ENCODE measurements around the gene TDRD9.
"Not testable (repeated sequence)": the region's sequence is repeated elsewhere in the genome, so short reads cannot be mapped to it uniquely, and the experiment has no call there.

TDRD9 gene

DNA sequence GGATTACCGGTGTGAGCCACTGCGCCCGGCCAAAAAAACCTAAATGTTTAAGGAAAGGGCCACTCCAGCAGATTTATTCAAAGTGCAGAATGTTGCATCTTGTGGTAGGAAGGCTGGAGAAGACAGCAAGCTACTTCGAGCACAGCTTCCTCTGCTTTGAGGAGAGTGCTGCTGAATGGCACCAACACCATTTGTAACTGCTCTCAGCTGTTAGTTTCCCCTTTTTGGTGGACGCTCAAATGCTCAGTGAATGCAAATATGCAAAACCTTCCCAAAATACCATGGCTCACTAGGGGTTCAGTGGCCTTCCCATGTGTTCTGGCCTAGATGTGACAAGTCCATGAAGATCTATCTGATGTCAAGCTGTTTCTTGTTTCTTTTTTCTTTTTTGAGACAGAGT is 2.9 kb upstream of the TDRD9 start:
- DNase-seq (ENCODE audit: low read depth), result no peak

- no peak for DNase-seq (ENCODE audit: low read depth)
Observed at GRCh38 chr14:103927566-103927965, 690 bp upstream of the TDRD9 start.

- DNase-seq (ENCODE audit: low read depth), result no peak
Observed at GRCh38 chr14:103930051-103930604, 1.9 kb downstream of the TDRD9 start.

DNA sequence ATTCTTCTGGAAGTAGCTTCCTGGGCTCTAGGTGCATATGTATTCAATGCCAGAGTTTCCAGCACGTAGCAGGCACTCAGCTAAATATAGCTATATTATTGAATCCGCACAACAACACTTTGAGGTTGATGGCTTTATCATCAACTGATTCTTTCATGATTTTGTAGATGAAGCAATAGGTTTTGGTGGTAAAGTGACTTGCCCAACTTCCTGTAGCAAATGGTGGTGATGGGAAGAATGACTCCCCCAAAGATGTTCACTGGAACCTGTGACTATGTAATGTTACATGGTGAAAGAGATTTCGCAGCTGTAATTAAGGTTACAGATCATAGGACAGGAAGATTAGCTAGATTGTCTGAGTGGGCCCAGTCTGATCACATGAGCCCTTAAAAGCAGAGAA is 3.2 kb downstream of the TDRD9 start:
- no peak for DNase-seq (ENCODE audit: low read depth)

DNA sequence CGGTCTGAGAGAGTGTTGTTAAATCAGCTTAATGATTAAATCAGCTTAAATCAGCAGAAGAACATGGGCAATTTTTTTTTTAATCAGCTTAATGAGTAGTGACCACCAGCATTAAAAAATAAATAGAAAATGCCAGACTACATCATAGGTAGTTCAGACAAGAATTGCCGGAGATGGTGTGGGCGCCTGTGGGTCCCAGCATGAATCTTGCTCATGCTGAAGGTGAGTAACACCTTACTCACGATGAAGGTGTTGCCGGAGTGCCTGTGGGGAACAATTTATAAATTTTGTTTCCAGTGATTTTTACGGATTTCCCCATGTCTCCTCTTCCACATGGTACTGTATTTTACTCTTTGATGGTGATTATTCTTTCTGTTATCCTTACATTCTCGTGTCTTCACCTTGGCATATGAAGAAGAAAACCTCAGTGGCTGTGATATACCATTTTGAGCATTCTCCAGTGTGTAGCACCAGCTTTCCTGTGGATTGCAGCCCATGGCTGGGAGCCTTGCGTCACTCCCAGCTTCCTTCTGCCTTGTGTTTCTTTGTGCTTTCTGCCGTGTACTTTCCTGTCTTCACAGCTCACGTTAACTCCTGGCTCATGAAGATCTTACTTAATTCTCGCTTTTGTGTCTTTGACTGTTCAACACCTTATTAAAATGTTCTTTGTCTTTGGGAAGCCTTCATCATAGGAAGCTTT is 4.7 kb downstream of the TDRD9 start:
- no peak for DNase-seq (ENCODE audit: low read depth)

DNA sequence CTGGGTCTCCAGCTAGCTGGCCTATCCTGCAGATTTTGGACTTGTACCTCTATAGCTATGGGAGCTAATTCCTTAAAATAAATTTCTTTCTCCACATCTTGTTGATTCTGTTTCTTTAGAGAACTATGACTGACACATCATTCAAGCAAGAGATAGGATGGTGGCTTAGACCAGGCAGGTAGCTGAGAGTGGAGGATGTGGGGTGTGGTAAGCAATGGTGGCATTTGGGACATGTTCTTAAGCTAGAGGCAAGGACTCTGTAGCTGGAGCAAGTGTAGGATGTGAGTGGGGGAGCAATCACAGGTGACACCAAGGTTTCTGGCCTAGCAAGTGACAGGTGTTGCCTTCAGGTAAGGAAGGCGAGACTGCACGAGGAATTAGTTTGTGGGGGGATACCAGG is 6.8 kb downstream of the TDRD9 start:
- no peak for DNase-seq (ENCODE audit: low read depth)

DNA sequence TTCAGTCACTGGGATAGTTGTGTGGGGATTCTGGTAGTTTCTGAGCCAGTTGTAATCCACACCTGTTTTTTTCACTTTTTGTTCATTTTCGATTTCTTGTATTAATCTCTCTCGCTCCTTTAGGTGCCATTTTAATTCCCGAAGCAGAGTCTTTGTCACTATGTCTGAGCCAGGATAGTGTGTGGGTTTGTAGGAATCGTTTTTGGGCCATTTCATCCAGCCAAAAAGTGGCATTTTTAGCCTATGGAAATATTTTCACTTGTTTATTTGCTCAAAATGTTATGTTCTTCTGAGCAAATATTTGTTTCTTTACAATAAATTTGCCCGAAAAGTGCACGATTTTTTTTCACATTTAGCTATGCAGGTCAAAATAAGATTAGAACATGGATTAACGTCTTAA is 13.2 kb downstream of the TDRD9 start:
- DNase-seq (ENCODE audit: low read depth), result no peak

DNA sequence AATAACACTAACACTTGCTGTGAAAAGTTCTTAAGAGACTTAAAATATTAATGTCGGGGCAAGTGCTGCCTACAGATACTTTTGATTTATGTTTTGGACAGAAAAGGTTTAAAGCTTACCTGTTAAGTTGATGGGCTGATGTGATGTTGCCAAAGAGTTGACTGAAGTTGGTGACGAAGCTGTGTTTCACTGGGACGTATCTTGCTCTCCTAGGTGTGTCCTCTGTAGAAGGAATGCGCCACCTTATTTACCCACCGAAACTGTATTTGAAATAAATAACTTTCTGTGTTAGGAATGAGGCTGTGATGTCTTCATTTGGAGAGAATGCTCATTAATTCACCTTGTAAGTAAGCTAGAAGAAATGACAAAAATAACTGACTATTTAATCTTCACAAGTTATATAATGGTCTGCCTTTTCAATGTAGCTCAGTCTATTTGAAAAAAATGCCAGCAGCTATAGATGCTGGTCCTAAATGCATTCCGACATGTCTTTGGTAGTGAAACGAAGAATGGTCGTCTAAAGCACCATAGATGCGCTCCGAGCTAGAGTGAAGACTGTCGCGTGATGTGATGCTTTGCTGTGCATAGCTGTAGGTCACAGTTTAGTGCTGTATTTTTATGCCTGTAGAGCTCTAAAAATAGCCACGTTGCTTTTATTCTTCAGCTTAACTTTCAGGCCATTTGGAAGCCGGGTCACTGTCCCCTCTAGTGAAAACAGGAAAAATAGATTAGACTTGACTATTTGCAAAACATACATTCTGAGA is 13.9 kb downstream of the TDRD9 start, which contains the start of gene RD3L:
Gene RD3L (minus strand): TSS at position 557 of the 764 bp plus-strand sequence. CDS start 834 bp downstream, outside the sequence.
- no peak for DNase-seq (ENCODE audit: low read depth)

DNA sequence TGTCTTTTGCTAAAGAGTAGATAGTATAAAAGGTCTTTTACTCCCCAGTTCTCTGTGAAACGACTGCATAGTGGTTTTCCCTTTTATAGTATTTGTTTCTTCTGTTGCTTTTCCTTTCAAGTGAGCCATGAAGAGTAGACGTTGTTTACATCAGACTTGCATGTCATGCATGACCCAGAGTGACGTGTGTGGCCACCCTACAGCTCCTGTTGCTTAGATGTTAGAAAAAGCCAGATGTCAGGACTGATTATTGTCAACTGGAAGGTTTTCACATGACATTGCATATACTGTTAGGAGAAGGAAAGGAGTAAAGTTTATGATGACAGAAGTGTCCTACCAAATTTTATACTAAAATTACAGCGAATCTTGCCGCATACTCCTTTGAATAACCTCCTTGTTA is 15.4 kb downstream of the TDRD9 start:
- no peak for DNase-seq (ENCODE audit: low read depth)

DNA sequence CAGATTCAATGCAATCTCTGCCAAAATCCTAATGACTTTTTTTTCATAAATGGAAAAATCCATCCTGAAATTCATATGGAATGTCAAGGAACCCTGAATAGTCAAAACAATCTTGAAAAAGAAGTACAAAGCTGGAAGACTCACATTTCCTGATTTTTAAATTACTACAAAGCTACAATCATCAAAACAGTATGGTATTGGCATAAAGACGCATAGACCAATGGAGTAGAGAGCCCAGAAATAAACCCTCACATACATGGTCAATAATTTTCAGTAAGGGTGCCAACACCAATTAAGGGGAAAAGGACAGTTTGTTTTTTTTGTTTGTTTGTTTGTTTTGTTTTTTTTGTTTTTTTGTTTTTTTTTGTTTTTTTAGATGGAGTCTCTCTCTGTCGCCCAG is 18.7 kb downstream of the TDRD9 start:
- DNase-seq (ENCODE audit: low read depth), result no peak

- DNase-seq (ENCODE audit: low read depth), result no peak
Observed at GRCh38 chr14:103948442-103948841, 20.2 kb downstream of the TDRD9 start.

DNA sequence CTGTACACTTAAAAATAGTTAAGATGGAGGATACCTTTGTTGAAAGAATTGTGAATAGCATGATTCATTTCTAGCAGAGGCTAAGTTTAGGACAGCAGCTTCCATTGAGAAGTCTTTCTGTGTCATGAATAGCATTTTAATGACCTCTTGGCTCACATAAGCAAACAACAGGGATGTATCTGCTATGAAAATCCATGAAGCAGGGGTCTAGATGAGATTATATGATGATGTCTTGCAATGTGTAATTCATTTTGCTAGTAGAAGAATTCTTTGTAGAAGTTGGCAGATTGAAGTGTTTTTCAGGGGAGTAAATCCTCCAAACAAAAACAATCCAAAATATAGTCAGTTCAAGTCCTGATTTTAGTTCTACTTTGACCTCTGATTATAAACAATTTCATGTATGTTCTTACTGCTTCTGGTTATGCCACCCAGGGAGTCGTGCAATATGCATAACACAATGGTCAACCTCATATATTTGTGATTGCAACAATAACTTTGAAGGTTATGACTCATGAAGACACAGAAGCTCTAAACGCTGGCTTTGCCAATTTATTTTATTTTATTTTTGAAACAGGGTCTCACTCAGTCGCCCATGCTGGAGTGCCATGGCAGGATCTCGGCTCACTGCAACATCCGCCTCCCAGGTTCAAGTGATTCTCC is 21.0 kb downstream of the TDRD9 start:
- DNase-seq (ENCODE audit: low read depth), result no peak

DNA sequence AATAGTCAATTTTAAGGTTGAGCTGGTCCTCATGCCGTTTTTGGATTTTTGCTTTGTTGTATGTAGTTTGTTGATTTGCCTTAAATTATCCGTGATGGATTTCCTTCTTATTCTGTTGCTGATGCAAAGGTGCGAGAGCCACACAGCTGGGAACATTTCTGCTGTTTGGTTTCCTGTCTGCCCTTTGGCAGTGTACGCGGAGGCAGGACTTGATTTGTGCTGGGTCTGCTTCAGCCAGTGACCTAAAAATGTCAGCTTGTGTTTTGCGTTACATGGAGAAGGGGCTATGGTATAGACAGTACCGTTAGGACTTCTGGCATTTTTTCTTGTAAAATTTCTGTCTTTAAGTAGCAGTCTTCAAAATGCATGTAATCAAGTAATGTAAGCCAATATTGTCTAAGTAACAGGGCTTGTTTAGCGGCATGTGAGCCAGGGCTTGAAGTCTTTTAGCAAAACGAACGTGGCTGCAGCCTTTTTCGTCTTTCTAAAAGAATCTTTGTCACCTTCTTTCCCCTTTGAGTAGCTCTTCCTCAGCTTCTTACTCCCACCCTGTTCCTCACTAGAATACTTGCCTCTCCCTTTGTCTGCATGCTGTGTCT is 32.3 kb downstream of the TDRD9 start:
- no peak for DNase-seq (ENCODE audit: low read depth)

GRCh38 chr14:103961928-103962578 is 33.8 kb downstream of the TDRD9 start:
- no peak for DNase-seq (ENCODE audit: low read depth)

- DNase-seq (ENCODE audit: low read depth), result no peak
Observed at GRCh38 chr14:103966631-103967030, 38.4 kb downstream of the TDRD9 start.

DNA sequence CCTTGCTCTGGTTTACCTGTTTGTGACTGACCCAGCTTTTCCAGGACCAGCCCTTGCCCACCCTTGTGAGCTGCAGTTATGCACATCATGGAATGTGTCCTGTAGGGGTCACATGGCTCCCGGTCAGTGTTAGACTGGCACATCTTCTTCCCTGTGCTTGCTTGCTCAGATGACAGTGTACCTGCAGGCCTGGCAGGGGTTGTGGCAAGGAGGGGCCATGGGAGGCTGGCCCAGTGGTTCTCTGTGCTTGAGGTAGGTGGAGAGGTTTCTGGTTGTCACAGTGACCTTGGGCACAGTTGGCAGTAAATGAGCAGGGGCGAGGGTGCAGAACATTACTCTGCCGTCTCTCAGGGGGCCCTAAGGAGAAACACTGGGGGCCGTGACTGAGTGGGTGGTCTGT is 41.7 kb downstream of the TDRD9 start:
- no peak for DNase-seq (ENCODE audit: low read depth)

- no peak for DNase-seq (ENCODE audit: low read depth)
Observed at GRCh38 chr14:103973354-103973753, 45.1 kb downstream of the TDRD9 start.

- no peak for DNase-seq (ENCODE audit: low read depth)
Observed at GRCh38 chr14:103974575-103974974, 46.3 kb downstream of the TDRD9 start.

GRCh38 chr14:103980623-103981238 is 52.5 kb downstream of the TDRD9 start:
- not testable (repeated sequence) for DNase-seq (ENCODE audit: low read depth)

- DNase-seq (ENCODE audit: low read depth), result no peak
Observed at GRCh38 chr14:103984196-103984595, 55.9 kb downstream of the TDRD9 start.

DNA sequence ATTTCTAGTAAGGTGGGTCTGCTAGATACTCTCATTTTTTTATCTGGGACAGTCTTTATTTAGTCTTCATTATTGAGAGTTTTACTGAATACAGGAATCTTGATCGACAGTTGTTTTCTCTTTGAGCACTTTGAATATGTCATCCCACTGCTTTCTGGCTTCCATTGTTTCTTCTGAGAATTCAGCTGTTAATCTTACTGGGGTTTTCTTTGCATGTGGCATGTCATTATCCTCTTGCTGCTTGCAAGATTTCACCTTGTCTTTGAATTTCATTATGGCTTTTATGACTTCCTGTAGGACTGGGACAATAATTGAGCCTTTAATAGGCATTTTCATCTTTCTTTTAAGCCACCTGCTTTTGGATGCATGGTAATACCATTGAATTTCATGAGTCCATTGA is 60.8 kb downstream of the TDRD9 start:
- no peak for DNase-seq (ENCODE audit: low read depth)
